Muscle layer of duodenum (tissue), 2 donors: ENCODE measurements around the gene TBC1D16.
A peak's percentile ranks its signal among the peaks of the same experiment; 100 is the strongest.

Experiments
- H3K27ac ChIP-seq: one replicate; pipeline ENCODE4 v1.7.0; 2013; ENCODE audit warnings: mild to moderate bottlenecking, low read length
- H3K27me3 ChIP-seq: one replicate; pipeline ENCODE4 v1.7.0; 2013; ENCODE audit warnings: low read depth, mild to moderate bottlenecking, control low read depth, low read length
- H3K36me3 ChIP-seq, 2 donors: one replicate each; pipeline ENCODE4 v1.7.0; 2013; ENCODE audit warnings: low read length in 2 of 2, control low read depth in 1 of 2, mild to moderate bottlenecking in 1 of 2; ENCODE audit not compliant: insufficient read depth in 2 of 2, control insufficient read depth in 1 of 2
- H3K4me1 ChIP-seq, 2 donors: one replicate each; pipeline ENCODE4 v1.7.0; 2013; ENCODE audit warnings: low read length in 2 of 2, mild to moderate bottlenecking in 2 of 2, control low read depth in 1 of 2, moderate library complexity in 1 of 2; ENCODE audit not compliant: insufficient read depth in 2 of 2, control insufficient read depth in 1 of 2
- H3K4me3 ChIP-seq, 2 donors: one replicate each; pipeline ENCODE4 v1.7.0; 2013; ENCODE audit warnings: low read length in 2 of 2, low read depth in 1 of 2, mild to moderate bottlenecking in 1 of 2
- H3K9me3 ChIP-seq, 2 donors: one replicate each; pipeline ENCODE4 v1.7.0; 2013; ENCODE audit warnings: low read length in 2 of 2, control low read depth in 1 of 2, mild to moderate bottlenecking in 1 of 2; ENCODE audit not compliant: control insufficient read depth in 1 of 2
- donor health status: healthy.

TBC1D16 gene

DNA sequence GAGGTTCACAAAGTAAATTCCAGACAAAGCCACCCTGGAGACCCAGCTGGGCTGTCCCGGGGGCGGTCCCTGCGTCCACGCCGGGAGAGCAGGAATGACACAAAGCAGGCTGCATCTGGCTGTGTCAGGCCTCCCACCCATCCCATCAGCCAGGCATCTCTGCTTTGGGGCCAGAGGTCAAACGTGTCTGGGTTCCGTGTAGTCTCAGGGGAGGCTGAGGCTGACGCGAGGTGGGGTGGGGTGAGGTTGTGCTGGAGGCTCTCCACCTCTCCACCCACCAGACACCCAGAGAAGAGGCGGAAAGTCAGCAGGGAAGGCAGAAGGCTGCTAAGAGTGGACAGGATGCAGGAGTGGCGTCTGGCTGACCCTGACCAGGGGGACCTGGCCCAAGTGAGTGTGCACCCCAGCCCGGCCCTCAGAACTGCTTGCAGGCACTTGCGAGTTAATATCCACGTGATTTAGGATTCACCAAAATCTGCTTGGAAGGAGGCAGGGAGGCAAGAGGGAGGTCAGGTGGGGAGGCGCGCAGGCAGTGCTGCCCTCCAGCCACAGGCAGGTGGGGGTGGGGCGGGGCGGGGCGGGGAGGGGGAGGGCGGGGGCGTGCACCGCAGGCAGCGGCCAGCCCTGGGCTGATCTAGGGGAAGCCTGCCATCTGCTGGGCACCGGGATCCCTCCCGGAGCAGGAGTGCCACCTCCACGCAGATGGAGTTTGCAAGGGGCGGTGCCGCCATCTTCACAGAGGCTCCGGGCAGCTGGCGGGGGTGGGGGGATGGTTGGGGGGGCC, 44.3 kb downstream of the TBC1D16 start:
- H3K4me3 ChIP-seq = peak overlapping the region; percentile 44 to 59
- H3K9me3 ChIP-seq = no peaks in the 10 kb centered on the region
- no peaks in the 10 kb centered on the region for H3K36me3 ChIP-seq
- no peaks in the 10 kb centered on the region for H3K27me3 ChIP-seq
- H3K27ac ChIP-seq = no peak overlapping the region
- peaks cover 22 to 50% of the 10 kb centered on the region in 2 donors for H3K4me1 ChIP-seq

DNA sequence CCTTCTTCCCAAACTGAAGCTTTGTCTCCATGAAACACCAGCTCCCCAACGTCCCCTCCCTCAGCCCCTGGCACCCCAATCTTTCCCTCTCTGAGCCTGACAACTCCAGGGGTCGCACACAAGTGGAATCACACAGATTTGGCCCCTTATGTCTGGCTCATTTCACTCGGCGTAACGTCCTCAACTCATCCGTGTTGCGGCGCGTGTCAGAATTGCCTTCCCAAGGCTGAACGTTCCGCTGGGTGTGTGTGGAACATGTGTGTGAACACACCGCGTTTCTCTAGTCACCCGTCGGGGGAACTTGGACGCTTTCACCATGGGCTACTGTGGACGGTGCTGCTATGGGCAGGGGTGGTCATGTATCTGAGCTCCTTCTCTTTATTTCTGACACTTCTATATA, 45.0 kb downstream of the TBC1D16 start:
- H3K36me3 ChIP-seq = no peaks in the 10 kb centered on the region
- no peak overlapping the region for H3K27ac ChIP-seq
- no peaks in the 10 kb centered on the region for H3K27me3 ChIP-seq
- no peaks in the 10 kb centered on the region for H3K9me3 ChIP-seq
- H3K4me3 ChIP-seq = no peak overlapping the region
- peaks cover 22 to 50% of the 10 kb centered on the region in 2 donors for H3K4me1 ChIP-seq

DNA sequence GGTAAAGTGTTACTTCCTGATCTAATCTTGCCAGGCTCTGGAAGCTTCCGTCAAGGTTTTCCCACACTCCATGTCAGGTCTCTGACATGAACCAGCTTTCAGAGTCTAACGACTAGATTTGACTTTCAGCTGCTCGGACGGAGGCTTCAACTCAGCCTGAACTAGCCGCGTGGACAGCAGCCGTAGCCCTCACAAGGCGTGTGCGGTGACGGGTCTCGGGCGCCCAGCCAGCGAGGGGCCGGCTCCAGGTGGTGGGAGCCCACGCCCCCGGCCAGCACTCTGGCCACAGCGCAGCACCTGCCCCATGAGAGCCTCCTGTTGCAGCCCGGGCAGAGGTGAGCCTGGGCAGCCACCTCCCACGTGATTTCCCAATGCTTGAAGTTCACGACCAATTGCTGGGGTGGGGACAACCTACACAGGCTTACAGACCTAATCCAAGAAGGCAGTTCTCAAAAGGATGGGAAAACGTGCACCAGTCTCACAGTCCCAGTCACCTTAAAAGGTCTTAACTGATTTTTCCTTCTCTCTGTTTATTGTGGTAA, 45.5 kb downstream of the TBC1D16 start:
- Histone ChIP-seq H3K27me3 (no peaks in the 10 kb centered on the region), H3K27ac (no peak overlapping the region), H3K4me3 (no peak overlapping the region), H3K4me1 (peaks cover 22 to 50% of the 10 kb centered on the region in 2 donors), H3K9me3 (no peaks in the 10 kb centered on the region), H3K36me3 (no peaks in the 10 kb centered on the region)

DNA sequence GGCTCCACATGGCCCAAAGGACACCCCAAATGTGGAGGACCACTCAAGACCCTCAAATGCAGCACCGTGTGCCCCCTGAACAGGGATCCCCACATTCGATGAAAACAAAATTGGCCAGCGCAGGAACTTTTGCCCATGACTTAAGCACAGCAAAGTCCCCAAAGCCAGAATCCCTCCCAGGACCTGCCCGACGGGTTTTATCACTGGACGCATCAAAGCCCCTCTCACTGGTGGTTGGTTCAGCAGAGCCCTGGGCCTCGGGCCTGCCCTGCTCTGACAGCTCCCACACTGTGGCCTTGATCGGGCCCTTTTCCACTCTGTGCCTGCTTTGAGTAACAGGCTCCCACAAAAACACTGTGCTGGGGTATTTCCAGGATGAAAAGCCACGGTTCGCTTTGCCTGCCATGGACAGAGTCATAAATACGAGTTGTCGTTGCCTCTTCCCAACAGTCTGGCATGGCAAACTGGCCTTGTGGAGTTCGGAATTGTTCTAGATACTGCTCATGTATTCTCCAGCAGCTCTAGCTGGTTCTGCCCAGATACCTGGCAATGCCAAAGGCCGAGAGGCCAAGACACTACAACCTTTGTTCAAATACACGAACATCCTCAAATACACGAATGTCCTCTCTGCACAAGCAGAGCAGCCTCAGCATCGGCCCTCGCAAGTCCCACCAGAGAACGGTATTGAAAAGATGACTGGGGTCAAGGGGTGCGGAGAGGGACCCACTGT, 46.4 kb downstream of the TBC1D16 start:
- H3K4me3 ChIP-seq = no peak overlapping the region

DNA sequence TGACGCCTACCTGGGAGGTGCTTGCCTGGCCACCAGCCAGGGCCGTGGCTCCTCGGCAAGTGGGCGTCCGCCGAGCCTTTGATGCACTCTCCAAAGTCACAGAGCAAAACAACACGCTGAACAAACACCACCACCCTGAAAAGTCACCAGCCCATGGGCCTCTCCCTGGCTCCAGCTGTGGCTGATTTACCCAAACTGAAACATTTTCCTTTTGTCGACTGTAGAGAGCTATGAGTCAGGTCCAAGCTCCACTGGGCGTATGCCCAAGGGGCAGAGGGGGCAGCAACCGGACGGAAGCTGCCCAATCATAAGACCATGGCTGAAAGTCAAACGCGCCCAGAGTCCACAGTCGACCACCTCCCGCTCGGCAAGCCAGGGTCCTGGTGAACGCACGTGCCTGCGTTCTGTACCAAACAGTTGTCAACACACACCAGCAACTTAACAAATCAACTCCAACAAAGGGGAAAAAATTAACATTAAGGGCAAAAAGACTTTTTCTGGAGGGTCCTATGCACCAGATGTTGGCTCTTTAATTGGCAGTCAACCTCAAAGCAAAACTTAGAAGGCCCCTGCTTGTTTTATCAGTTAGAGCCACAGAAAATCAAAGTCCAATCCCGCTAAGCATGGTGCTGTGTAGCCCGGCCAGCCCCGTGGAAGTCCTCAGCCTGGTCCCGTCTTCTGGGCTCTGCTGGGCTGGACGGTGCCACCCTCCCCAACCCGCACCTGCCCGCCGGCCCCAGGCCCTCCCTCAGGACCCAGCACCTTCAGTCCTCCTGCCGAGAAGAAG, 47.3 kb downstream of the TBC1D16 start:
- peaks cover 15 to 42% of the 10 kb centered on the region in 2 donors for H3K4me1 ChIP-seq
- H3K4me3 ChIP-seq = no peak overlapping the region
- peak overlapping the region; percentile 74 for H3K27ac ChIP-seq
- no peaks in the 10 kb centered on the region for H3K27me3 ChIP-seq
- no peaks in the 10 kb centered on the region for H3K36me3 ChIP-seq
- no peaks in the 10 kb centered on the region for H3K9me3 ChIP-seq

More for the DNA sequence above, 46.4 kb downstream of the TBC1D16 start:
- H3K27me3 ChIP-seq = no peaks in the 10 kb centered on the region
- H3K36me3 ChIP-seq = no peaks in the 10 kb centered on the region
- peaks cover 22 to 50% of the 10 kb centered on the region in 2 donors for H3K4me1 ChIP-seq
- H3K27ac ChIP-seq = no peak overlapping the region
- H3K9me3 ChIP-seq = no peaks in the 10 kb centered on the region

DNA sequence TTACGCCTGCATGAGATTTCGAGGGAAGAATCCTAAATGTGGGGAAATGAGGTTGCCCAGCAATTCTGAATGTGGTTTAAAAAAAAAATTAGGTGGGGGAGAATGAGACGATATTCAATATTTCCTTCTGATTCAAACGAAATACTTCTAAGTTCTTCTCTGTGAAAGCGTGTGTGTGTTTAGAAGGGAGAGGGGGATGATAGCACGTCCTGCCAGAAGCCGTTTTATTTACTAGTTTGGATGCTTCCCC, 47.8 kb downstream of the TBC1D16 start:
- H3K36me3 ChIP-seq = no peaks in the 10 kb centered on the region
- H3K4me1 ChIP-seq = peaks cover 10 to 37% of the 10 kb centered on the region in 2 donors
- peak overlapping the region; percentile 51 for H3K27ac ChIP-seq
- H3K27me3 ChIP-seq = no peaks in the 10 kb centered on the region
- no peak overlapping the region for H3K4me3 ChIP-seq
- H3K9me3 ChIP-seq = no peaks in the 10 kb centered on the region

DNA sequence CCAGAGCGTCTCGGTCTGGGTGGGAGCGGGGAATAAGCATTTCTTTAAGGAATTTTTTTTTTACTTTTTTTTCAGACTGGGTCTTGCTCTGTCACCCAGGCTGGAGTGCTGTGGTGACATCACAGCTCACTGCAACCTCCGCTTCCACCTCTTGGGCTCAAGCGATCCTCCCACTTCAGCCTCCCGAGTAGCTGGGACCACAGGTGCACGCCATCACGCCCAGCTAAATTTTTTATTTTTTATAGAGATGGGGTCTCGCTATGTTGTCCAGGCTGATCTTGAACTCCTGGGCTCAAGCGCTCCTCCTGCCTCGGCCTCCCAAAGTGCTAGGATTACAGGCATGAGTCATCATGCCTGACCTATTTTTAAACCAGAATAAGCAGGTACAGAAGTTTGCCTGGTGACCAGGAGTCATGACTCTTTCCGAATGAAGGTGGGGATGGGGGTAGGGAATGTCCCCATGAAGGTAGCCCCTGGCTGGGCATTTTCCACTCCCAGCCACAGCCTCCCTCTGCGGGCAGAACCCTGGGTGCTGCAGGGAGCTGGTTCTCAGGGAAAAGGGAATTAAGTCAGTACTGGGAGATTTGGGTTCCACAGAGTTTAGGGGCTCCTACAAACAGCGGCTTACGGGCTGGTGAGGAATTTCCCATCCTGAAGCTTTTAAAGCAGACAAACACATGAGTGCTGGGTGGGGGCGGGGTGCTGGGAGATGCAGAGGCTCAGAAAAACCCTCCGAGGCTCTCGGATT, 48.3 kb downstream of the TBC1D16 start:
- H3K27ac ChIP-seq = peak overlapping the region; percentile 51
- no peaks in the 10 kb centered on the region for H3K9me3 ChIP-seq
- peaks cover 5 to 32% of the 10 kb centered on the region in 2 donors for H3K4me1 ChIP-seq
- no peaks in the 10 kb centered on the region for H3K27me3 ChIP-seq
- no peaks in the 10 kb centered on the region for H3K36me3 ChIP-seq
- no peak overlapping the region for H3K4me3 ChIP-seq

DNA sequence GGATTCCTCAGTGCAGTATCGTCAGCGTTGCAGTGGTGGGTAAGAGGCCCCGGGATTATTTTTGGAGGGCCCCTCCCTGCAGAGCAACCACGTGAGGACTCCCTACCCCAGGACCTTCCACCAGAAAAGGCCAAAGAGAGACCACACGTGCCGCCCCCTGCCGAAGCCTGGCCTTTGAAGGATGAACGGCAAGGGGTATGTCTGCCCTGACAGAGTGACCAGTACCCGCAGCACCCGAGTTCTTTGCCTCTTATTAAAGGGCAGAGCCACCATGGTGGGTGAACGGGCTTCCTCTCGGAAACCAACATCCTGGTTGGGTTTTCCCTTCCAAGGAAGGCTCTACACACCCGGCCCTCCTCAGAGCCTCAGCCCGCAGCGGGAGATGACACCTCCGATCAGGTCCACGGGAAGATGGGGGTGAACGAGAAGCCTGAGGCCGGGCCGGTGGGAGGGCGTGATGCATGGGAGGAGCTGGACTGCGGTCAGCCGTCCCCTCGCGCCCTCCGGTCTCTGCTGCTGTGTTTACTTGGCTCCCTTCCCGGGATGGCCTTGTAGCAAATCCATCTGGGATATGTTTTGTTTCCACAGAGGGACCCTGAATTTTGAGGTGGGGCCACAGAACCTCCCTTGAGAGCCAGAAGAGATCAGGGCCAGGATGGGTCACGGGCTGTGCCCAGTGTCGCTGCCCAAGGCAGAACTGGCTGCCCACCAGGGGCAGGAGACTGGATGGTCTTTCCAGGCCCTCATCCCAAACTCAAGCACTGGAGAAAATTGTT, 49.1 kb downstream of the TBC1D16 start:
- peaks cover 5 to 25% of the 10 kb centered on the region in 2 donors for H3K4me1 ChIP-seq
- no peaks in the 10 kb centered on the region for H3K9me3 ChIP-seq
- H3K4me3 ChIP-seq = no peak overlapping the region
- H3K27me3 ChIP-seq = no peaks in the 10 kb centered on the region
- H3K36me3 ChIP-seq = no peaks in the 10 kb centered on the region
- H3K27ac ChIP-seq = no peak overlapping the region

DNA sequence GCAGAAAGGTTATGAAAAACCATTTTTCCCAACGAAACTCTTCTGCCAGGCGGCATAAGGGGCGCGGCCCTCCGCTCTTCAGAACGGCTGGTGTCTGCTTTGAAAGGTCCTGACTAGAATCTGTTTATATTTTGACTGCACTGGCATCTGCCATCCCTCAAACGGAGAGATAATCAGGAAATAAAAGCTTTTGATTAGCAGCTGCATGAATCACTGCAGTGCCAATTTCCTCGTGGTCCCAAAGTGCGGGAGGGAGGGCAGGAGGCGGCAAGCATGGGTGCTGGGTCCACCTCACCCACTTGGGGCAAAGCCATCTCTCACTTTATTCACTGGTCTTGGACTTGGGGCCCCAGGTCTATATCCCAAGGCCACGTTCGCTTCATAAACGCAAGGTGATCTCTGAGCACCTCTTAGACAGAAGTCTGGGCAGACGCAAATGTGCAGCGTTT, 49.7 kb downstream of the TBC1D16 start:
- Histone ChIP-seq H3K27ac (no peak overlapping the region), H3K9me3 (no peaks in the 10 kb centered on the region), H3K36me3 (no peaks in the 10 kb centered on the region), H3K4me3 (no peak overlapping the region), H3K27me3 (no peaks in the 10 kb centered on the region), H3K4me1 (peaks cover 5 to 20% of the 10 kb centered on the region in 2 donors)

DNA sequence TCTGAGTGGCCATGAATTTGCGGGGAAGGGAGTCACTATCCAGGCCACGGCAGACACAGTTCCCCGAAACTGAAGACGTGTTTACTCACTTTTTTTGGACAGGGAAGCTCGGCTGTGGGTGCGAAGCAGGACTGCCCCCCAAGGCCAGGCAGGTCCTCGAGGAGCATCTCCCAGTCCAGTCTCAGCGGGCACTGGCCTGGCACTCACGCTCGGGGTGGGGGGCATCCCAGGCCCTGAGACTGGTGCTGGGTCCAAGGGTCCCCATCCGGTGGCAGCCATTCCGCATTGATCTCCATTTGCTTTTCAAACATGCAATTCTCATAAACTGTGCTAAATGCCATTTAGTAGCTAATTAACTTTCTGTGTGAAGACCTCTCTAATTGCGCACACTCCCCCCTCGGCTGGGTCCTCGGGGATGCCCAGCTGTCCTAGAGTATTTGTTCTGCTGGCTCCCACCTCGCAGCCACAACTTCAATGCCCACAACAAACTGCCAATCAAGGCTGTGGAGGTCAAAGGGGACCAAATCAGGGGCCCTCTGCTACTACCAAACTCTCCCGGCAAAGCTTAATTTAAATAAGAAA, 50.2 kb downstream of the TBC1D16 start:
- Histone ChIP-seq H3K4me1 (peaks cover 5 to 19% of the 10 kb centered on the region in 2 donors), H3K27ac (no peak overlapping the region), H3K9me3 (no peaks in the 10 kb centered on the region), H3K36me3 (no peaks in the 10 kb centered on the region), H3K4me3 (no peak overlapping the region), H3K27me3 (no peaks in the 10 kb centered on the region)
